GM12878 (cell line): ENCODE data around the gene ZKSCAN1. TPM values are rescaled to one million over a fixed set of nuclear protein-coding genes. Genes with fewer than 3 reads are reported as not detected.

Source experiments
- ATAC-seq: fragments of 200-7000 bp; cut with Tn5 transposase; 3 replicates; pipeline ENCODE4 v1.9.1; 2020; ENCODE audit warnings: mild to moderate bottlenecking, moderate library complexity
- BruUV-seq: library from RNA; stranded (reverse); fragments of 400-500 nt; replicated peaks from 2 replicates; lab custom pipeline; 2021; lab: Mats Ljungman, UMichigan
- CTCF ChIA-PET: fragments of 300-600 bp; sonication (Branson Sonifier 250); formaldehyde crosslinking; extraction: SDS; loops from one replicate; lab custom pipeline; 2021; ENCODE audit warnings: inconsistent platforms; lab: Yijun Ruan, JAX
- POLR2A ChIA-PET: fragments of 350-600 bp; formaldehyde crosslinking; extraction: SDS; loops from one replicate; lab custom pipeline; 2021; ENCODE audit warnings: inconsistent platforms; lab: Charles Lee
- RAD21 ChIA-PET: fragments of 300-600 bp; sonication (Branson Sonifier 250); formaldehyde crosslinking; loops from one replicate; lab custom pipeline; 2023; ENCODE audit warnings: antibody characterized with exemption; ENCODE audit not compliant: unreplicated experiment; lab: Charles Lee
- SMC1A ChIA-PET: fragments of 300-600 bp; sonication (Branson Sonifier 250); formaldehyde crosslinking; loops from one replicate; lab custom pipeline; 2023; ENCODE audit not compliant: unreplicated experiment, uncharacterized antibody; lab: Charles Lee
- DNase-seq: peaks from one replicate; pipeline ENCODE4 v3.0.0-alpha.2; 2011; ENCODE audit warnings: low read depth, low spot score
- FAIRE-seq: peaks from 3 replicates; lab custom pipeline; 2011; peaks lifted over from hg19 to GRCh38; lab: Jason Lieb, UNC
- H2AFZ ChIP-seq: 2 replicates; pipeline ENCODE4 v1.6.0; 2011; ENCODE audit warnings: low read depth, low read length, control low read depth; ENCODE audit not compliant: control insufficient read depth
- H3K27ac ChIP-seq: 2 replicates; pipeline ENCODE4 v1.5.1; 2011; ENCODE audit warnings: control low read depth; ENCODE audit not compliant: control insufficient read depth, insufficient read depth
- H3K27me3 ChIP-seq, 2 experiments: replicated peaks in 1 of 2; 2 replicates each; pipeline versions ENCODE4 v1.6.0 to v1.6.1; 2011; ENCODE audit warnings: low read length in 1 of 2; ENCODE audit not compliant: control insufficient read depth in 2 of 2, insufficient read depth in 2 of 2
- H3K36me3 ChIP-seq, 2 experiments: 2 replicates each; pipeline ENCODE4 v1.5.1; 2011; ENCODE audit warnings: low read length in 1 of 2; ENCODE audit not compliant: control insufficient read depth in 2 of 2, insufficient read depth in 2 of 2
- H3K4me1 ChIP-seq: 2 replicates; pipeline ENCODE4 v1.6.1; 2011; ENCODE audit warnings: mild to moderate bottlenecking, low read length, moderate library complexity, mixed read lengths; ENCODE audit not compliant: control insufficient read depth, insufficient read depth
- H3K4me2 ChIP-seq: 2 replicates; pipeline ENCODE4 v1.6.0; 2011; ENCODE audit warnings: control low read depth; ENCODE audit not compliant: control insufficient read depth, insufficient read depth
- H3K4me3 ChIP-seq: fragments of 200-600 bp; sonication (generic); 2 replicates; pipeline ENCODE4 v1.5.1; 2016
- H3K79me2 ChIP-seq: 2 replicates; pipeline ENCODE4 v1.6.0; 2011; ENCODE audit warnings: low read length; ENCODE audit not compliant: control insufficient read depth, insufficient read depth
- H3K9ac ChIP-seq: 2 replicates; pipeline ENCODE4 v1.8.0; 2011; ENCODE audit warnings: low read length, control low read depth, mixed read lengths; ENCODE audit not compliant: control insufficient read depth, insufficient read depth
- H3K9me3 ChIP-seq: replicated peaks from 3 replicates; pipeline ENCODE4 v1.5.1; 2011; ENCODE audit warnings: mild to moderate bottlenecking, low read length; ENCODE audit not compliant: control insufficient read depth, insufficient read depth
- H4K20me1 ChIP-seq: 2 replicates; pipeline ENCODE4 v1.6.0; 2011; ENCODE audit not compliant: control insufficient read depth, insufficient read depth
- CHD4 ChIP-seq: fragments of 200-600 bp; sonication (generic); IDR thresholded peaks from 2 replicates; pipeline ENCODE4 v1.6.1; 2016; ENCODE audit warnings: mild to moderate bottlenecking
- EZH2 ChIP-seq: IDR thresholded peaks from 2 replicates; pipeline ENCODE4 v1.6.1; 2012; ENCODE audit warnings: low read depth, mild to moderate bottlenecking, control low read depth, inconsistent platforms, low read length, borderline replicate concordance; ENCODE audit not compliant: control insufficient read depth
- KAT2A ChIP-seq: conservative IDR thresholded peaks from 2 replicates; pipeline ENCODE4 v1.6.1; 2011; ENCODE audit warnings: low read depth, low read length; ENCODE audit not compliant: control insufficient read depth
- NFYA ChIP-seq: IDR thresholded peaks from 2 replicates; pipeline ENCODE4 v1.6.1; 2011; ENCODE audit warnings: low read depth, mild to moderate bottlenecking, low read length, improper control_type of control experiment, borderline replicate concordance
- NFYB ChIP-seq: IDR thresholded peaks from 2 replicates; pipeline ENCODE4 v1.6.1; 2011; ENCODE audit warnings: low read depth, mild to moderate bottlenecking, low read length, improper control_type of control experiment, moderate library complexity; ENCODE audit not compliant: insufficient read depth
- POLR2AphosphoS2 ChIP-seq: IDR thresholded peaks from 2 replicates; pipeline ENCODE4 v1.6.1; 2011; ENCODE audit warnings: low read depth, mild to moderate bottlenecking, low read length, improper control_type of control experiment, moderate library complexity
- RELA ChIP-seq: fragments of 450-650 bp; IDR thresholded peaks from 2 replicates; pipeline ENCODE4 v1.8.0; 2014; ENCODE audit warnings: borderline replicate concordance; ENCODE audit not compliant: partially characterized antibody
- ZBTB40 ChIP-seq: fragments of 450-650 bp; IDR thresholded peaks from 2 replicates; pipeline ENCODE4 v1.6.1; 2016; ENCODE audit warnings: mild to moderate bottlenecking, moderate library complexity, borderline replicate concordance
- WGBS: methylation state at CpG from one replicate; pipeline ENCODE4 v1.1.6; 2016; ENCODE audit warnings: low lambda C conversion rate; ENCODE audit not compliant: insufficient replicate concordance, insufficient coverage; ENCODE audit errors: missing lambda C conversion rate; 5-methylcytosine and 5-hydroxymethylcytosine counted together
- in situ Hi-C: fragments of 300-500 bp; cut with MboI; formaldehyde crosslinking; loops from 9 replicates; pipeline ENCODE4 v1.14.3; 2018; ENCODE audit warnings: mixed read lengths
- intact Hi-C: fragments of 100-400 bp; cut with micrococcal nuclease; formaldehyde crosslinking; loops from one replicate; pipeline ENCODE4 v1.14.2; 2022; ENCODE audit not compliant: unreplicated experiment
- polyA plus RNA-seq, 11 experiments: library from polyadenylated mRNA; depleted of rRNA in 4 of 11; unstranded in 6 of 11; stranded (reverse) in 5 of 11; fragments of >200 nt; fragmentation: Nextera tagmentation in 4 of 11; fragmentation: Illumina TruSeq in 1 of 11; extraction: Ambion mirVana in 4 of 11; extraction: Trizol in 1 of 11; gene quantifications; 1 replicate in 1 of 11; 2 replicates in 10 of 11; pipeline versions ENCODE4 v1.2.1 to v1.2.3, GENCODE V29; 2011 to 2016; ENCODE audit warnings: inconsistent platforms in 2 of 11, missing spikeins in 2 of 11, low read depth in 1 of 11
- total RNA-seq, 4 experiments: library from RNA; depleted of rRNA in 3 of 4; stranded (reverse); fragments of >200 nt in 3 of 4; fragmentation: Illumina TruSeq in 1 of 4; extraction: Trizol in 1 of 4; gene quantifications; 2 replicates each; pipeline versions ENCODE4 v1.2.1 to v1.2.3, GENCODE V29; 2013 to 2021

Gene ZKSCAN1
- total and polyA plus RNA-seq, 10 of the 15 experiments (the other 5 are each of a cell fraction or from before 2014, with no cell fraction given), result 3.2 to 34.4 (median 18.1) TPM

DNA sequence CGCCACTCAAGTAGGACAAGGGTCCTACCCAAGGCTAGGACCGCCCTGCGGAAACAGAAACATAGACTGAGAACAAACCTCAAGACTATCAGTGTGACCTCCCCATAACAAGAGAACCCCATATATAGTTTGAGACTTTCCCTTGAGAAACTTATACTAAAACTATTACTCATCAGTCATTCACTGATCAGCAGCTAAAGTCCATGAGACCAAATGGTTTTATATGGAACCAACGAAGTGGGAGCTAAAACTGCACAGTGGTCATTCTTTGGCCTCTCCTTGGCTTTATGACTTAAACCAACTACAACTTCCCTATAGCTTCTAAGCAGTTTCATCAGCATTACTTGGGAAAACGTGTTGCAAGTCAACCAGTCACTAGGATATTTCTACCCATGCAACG lies 20.5 kb downstream of the ZKSCAN1 start:
- intact Hi-C loops (no loop called here), in situ Hi-C loops (no loop called here)
- Histone ChIP-seq H3K36me3 (peaks cover 0 to 16% of the 10 kb centered on the region in 2 experiments; a peak in 2 of 4 replicates), H3K4me1 (no peaks in the 10 kb centered on the region), H3K9ac (no peak overlapping the region), H2AFZ (no peak overlapping the region), H3K4me3 (no peak overlapping the region), H3K79me2 (no peaks in the 10 kb centered on the region), H3K4me2 (no peak overlapping the region), H3K9me3 (no peaks in the 10 kb centered on the region), H4K20me1 (no peaks in the 10 kb centered on the region), H3K27ac (no peak overlapping the region), H3K27me3 (no peaks in the 10 kb centered on the region)
- BruUV-seq, result no TSS peak
- 85% methylated on average over 6 of the region's 6 CpGs for WGBS
- ChIA-PET SMC1A (no interaction called here), CTCF (no interaction called here), RAD21 (no interaction called here), POLR2A (interaction anchor here (0.6 kb wide), 1 partner anchor 9 kb away, joined by 6 read pairs; no protein-coding TSS in a partner anchor)
- DNase-seq, result no peak
- no peak for ATAC-seq
- no peak for FAIRE-seq
- no peak for TF ChIP-seq NFYA
- no peak for TF ChIP-seq POLR2AphosphoS2
- no peak for TF ChIP-seq CHD4
- no peak for TF ChIP-seq RELA
- no peak for TF ChIP-seq NFYB
- TF ChIP-seq KAT2A, result no peak
- TF ChIP-seq EZH2, result no peak
- TF ChIP-seq ZBTB40, result no peak
